Kidney epithelial cell (primary cell): ENCODE data around the gene SLC25A45. TPM values are rescaled to one million over a fixed set of nuclear protein-coding genes. Genes with fewer than 3 reads are reported as not detected.
A peak's percentile ranks its signal among the peaks of the same experiment; 100 is the strongest.

ENCODE experiments used
- DNase-seq: peaks from one replicate; pipeline ENCODE4 v3.0.0-alpha.2; 2010; ENCODE audit warnings: low read depth
- H3K27me3 ChIP-seq: 2 replicates; pipeline ENCODE4 v1.6.0; 2011; ENCODE audit warnings: low read length; ENCODE audit not compliant: control insufficient read depth, insufficient read depth
- H3K36me3 ChIP-seq: 2 replicates; pipeline ENCODE4 v1.5.1; 2011; ENCODE audit warnings: low read length; ENCODE audit not compliant: control insufficient read depth, insufficient read depth
- H3K4me3 ChIP-seq: 2 replicates; pipeline ENCODE4 v1.5.1; 2011; ENCODE audit warnings: low read depth, mild to moderate bottlenecking, control low read depth, low read length
- CTCF ChIP-seq: IDR thresholded peaks from 2 replicates; pipeline ENCODE4 v1.5.1; 2011; ENCODE audit warnings: mild to moderate bottlenecking, moderate library complexity, low read length, control low read depth, inconsistent platforms; ENCODE audit not compliant: insufficient read depth, poor library complexity, severe bottlenecking
- total RNA-seq: library from RNA; depleted of rRNA; stranded (reverse); fragments of >200 nt; gene quantifications from 2 replicates; pipeline ENCODE4 v1.2.3, GENCODE V29; 2015

SLC25A45 gene
- total RNA-seq, 1 donor from 2014 or later: 0.29 TPM

GRCh38 chr11:65418431-65418680, 35.9 kb upstream of the SLC25A45 start:
- Histone ChIP-seq H3K4me3 (no peak overlapping the region), H3K36me3 (no peaks in the 10 kb centered on the region), H3K27me3 (no peaks in the 10 kb centered on the region)
- DNase-seq: no peak
- TF ChIP-seq CTCF: no peak

- H3K4me3 ChIP-seq: no peak overlapping the region
- DNase-seq: no peak
Observed at GRCh38 chr11:65417702-65418430, 35.4 kb upstream of the SLC25A45 start.

GRCh38 chr11:65416841-65417701, 34.6 kb upstream of the SLC25A45 start:
- no peaks in the 10 kb centered on the region for H3K27me3 ChIP-seq
- TF ChIP-seq CTCF: no peak
- H3K4me3 ChIP-seq: peak overlapping the region; percentile 14
- no peak for DNase-seq
- no peaks in the 10 kb centered on the region for H3K36me3 ChIP-seq

More at GRCh38 chr11:65417702-65418430, 35.4 kb upstream of the SLC25A45 start:
- Histone ChIP-seq H3K27me3 (no peaks in the 10 kb centered on the region), H3K36me3 (no peaks in the 10 kb centered on the region)
- TF ChIP-seq CTCF: no peak

- H3K4me3 ChIP-seq: peak overlapping the region; percentile 14
- no peaks in the 10 kb centered on the region for H3K27me3 ChIP-seq
- no peak for DNase-seq
- no peaks in the 10 kb centered on the region for H3K36me3 ChIP-seq
- TF ChIP-seq CTCF: peak; percentile 97
Observed at GRCh38 chr11:65416341-65416824, 33.9 kb upstream of the SLC25A45 start.

- no peak for TF ChIP-seq CTCF
- Histone ChIP-seq H3K27me3 (no peaks in the 10 kb centered on the region), H3K36me3 (no peaks in the 10 kb centered on the region), H3K4me3 (no peak overlapping the region)
- DNase-seq: no peak
Observed at GRCh38 chr11:65415499-65416340, 33.3 kb upstream of the SLC25A45 start.
